GM12872 (cell line): ENCODE measurements around the gene GPRIN2.

Experiments
- TF ChIP-seq, protein P1 (sequence below): IDR thresholded peaks from 3 replicates; pipeline ENCODE4 v1.5.1; 2011; ENCODE audit warnings: low read depth, mild to moderate bottlenecking, low read length, moderate library complexity; ENCODE audit not compliant: insufficient read depth

GPRIN2 gene

DNA sequence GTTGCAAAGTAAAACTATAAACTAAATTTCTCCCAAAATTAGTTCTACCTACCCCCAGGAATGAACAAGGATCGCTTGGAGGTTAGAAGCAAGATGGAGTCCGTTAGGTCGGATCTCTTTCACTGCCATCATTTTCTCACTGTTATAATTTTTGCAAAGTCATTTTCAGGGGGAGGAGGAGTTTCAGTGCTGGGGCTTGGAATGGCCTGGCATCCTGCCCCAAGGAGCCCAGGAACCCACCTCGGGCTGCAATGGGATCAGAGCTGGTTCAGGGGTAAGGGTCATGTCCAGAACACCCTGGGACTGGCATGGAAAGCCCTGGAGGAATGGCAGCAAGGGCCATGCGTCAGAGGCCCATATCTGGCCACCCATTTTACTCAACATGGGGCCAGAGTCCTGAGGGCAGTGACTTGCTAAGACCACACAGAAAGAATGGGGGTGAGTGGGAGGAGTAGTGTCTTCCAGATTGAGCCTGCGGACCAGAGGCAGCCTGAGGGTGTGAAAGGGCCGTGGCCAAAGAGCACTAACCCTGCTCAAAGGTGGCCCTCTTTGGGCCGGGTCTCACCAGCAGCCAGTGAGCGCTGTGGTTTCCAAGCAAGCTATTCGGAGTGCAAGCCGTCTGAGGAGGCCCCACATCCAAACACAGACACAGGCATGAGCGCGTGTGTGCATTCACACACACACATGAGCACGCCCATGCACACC, 31.8 kb downstream of the GPRIN2 start:
- TF ChIP-seq, protein P1, sequence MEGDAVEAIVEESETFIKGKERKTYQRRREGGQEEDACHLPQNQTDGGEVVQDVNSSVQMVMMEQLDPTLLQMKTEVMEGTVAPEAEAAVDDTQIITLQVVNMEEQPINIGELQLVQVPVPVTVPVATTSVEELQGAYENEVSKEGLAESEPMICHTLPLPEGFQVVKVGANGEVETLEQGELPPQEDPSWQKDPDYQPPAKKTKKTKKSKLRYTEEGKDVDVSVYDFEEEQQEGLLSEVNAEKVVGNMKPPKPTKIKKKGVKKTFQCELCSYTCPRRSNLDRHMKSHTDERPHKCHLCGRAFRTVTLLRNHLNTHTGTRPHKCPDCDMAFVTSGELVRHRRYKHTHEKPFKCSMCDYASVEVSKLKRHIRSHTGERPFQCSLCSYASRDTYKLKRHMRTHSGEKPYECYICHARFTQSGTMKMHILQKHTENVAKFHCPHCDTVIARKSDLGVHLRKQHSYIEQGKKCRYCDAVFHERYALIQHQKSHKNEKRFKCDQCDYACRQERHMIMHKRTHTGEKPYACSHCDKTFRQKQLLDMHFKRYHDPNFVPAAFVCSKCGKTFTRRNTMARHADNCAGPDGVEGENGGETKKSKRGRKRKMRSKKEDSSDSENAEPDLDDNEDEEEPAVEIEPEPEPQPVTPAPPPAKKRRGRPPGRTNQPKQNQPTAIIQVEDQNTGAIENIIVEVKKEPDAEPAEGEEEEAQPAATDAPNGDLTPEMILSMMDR = no peak

DNA sequence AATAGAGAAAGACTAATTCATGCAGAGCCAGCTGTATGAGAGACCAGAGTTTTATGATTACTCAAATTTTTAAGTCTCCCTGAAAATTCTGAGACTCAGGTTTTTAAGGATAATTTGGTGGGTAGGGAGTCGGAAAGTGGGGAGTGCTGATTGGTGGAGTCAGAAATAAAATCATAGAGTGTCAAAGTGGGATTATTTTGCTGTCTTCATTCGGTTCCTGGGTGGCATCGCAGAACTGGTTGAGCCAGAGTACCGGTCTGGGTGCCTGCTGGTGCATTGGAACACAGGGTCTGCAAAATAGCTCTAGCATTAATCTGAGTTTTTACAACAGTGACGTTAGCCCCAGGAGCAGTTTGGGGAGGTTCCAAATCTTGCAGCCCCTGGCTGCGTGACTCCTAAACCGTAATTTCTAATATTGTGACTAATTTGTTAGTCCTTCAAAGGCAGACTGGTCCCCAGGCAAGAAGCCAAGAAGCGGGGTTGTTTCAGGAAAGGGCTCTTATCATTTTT, 32.4 kb downstream of the GPRIN2 start:
- TF ChIP-seq, protein P1 = no peak

DNA sequence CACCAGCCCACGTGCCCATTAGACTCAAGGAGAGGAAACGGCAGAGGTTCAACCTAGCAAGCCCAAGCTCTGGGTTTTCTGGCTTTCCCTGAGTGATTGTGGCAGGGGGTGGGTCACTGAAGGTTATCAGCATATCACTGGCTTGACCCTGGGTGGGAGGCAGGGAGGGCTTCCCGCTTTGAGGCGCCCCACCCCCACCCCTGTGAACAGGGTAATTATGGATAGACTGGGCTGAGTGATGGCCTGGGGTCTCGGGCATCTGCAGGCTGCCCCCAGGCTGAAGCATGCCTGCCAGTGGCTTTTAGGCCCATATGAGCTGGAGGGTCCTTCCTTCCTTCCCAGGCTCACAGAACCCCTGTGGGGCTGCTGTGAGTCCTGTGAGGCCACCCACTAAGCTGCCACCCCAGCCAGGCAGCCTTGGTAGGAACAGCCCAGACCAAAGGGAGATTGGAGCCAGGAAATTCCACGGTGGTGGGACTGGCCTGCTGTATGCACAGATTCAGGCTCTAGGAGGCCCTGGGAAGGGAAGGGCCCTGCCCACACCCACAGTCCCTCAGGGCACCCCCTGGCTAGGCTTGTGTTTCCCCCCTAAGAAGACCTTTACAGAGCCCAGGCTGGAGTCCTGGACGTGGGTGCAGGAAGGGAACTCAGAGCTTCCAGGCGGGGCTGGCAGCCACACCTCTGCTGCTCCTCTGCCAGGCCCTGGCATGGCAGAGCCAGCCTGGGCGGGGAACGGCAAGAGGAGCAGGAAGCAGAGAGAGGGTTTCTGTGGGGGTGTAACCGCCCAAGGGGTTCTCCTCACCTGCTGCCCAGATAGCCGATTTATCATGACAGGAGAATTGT, 33.1 kb downstream of the GPRIN2 start:
- TF ChIP-seq, protein P1 = no peak

DNA sequence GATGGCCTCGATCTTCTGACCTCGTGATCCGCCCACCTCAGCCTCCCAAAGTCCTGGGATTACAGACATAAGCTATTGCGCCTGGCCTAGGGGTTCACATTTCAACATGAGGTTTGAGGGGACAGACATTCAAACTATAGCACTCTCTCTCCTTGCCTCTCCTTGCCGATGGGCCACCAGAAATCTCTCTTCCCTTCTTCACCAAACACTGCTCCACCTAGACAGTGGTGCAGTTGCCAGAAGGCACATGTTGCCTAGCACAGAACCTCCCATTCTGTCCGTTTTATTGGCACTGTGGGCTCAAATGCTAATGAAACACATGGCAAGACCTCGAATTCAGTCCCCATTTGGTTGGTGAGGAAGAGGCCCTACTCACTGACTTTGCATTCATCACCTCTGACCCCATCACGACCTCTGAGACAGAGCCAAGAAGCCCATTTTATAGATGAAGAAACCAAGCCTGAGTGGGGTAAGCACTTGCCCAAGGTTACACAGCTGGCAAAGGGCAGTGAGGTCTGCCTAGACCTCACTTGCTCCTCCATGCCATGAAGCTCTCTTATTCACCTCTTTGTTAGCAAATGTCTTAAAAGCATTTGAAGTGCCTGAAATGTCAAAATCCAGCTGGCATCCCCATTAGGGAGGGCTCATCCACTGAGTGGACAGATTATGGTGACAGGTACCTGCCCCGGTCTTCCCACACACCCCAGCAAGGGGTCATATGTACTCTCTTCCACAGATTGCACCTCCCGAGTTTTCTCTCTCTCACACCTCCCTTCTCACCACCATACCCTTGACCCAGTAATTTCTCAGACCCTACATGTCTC, 34.0 kb downstream of the GPRIN2 start:
- TF ChIP-seq, protein P1 = no peak

DNA sequence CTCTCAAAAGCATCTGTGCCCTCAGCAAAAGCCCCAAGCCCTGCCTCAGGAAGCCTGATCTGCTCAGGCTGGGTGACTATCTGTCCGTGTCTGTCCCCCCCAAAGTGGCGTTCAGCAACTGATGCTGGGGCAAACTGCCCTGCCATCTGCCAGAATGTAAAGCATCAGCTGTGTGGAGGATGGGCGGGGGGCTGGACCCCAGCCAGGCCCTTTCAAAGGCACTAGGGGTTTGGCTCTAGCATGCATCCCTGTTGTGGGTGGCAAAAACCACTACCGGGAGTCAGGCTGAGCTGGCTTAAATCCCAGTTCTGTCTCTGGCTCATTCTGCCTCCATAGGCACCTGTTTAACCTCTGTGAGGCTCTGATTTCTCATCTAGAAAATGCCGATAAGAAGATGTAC, 35.5 kb downstream of the GPRIN2 start:
- TF ChIP-seq, protein P1 = no peak

DNA sequence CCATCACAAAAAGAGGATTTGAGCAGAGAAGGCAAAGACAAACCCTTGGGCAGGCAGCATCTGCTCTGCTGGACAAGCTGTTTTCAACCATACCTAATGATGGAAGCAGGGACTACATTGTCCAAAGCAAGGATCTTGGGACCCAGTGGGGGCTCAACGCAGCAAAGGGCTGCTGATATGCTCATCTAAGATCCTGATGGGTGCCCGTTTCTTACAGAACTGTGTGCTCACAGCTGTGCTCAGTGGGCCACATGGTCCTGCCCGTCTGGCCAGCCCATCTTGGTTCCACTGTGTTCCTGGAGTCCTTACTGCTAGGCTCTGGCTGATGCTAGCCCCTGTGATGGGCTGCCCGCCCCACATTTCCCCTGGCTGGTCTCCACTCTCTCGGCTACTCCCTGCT, 36.1 kb downstream of the GPRIN2 start:
- TF ChIP-seq, protein P1 = no peak
